ENCODE measurements around the gene SPRR5.

The SPRR5 gene

GRCh38 chr1:152941037-152941711 lies 5.8 kb upstream of the SPRR5 start:
- H3K4me3 ChIP-seq (ENCODE audit: low read depth, low read length) = no peak overlapping the region
- TF ChIP-seq CTCF (conservative IDR thresholded peaks at IDR 0.05; ENCODE audit: low read depth, low read length) = no peak
- DNase-seq (ENCODE audit: low read depth) = no peak

GRCh38 chr1:152942161-152942560 lies 4.8 kb upstream of the SPRR5 start:
- TF ChIP-seq CTCF (conservative IDR thresholded peaks at IDR 0.05; ENCODE audit: low read depth, low read length) = no peak
- DNase-seq (ENCODE audit: low read depth) = no peak
- H3K4me3 ChIP-seq (ENCODE audit: low read depth, low read length) = no peak overlapping the region

GRCh38 chr1:152946248-152946647 lies 758 bp upstream of the SPRR5 start:
- no peak overlapping the region for H3K4me3 ChIP-seq (ENCODE audit: low read depth, low read length)
- DNase-seq (ENCODE audit: low read depth) = no peak
- no peak for TF ChIP-seq CTCF (conservative IDR thresholded peaks at IDR 0.05; ENCODE audit: low read depth, low read length)

GRCh38 chr1:152951711-152952110 lies 4.7 kb downstream of the SPRR5 start:
- no peak overlapping the region for H3K4me3 ChIP-seq (ENCODE audit: low read depth, low read length)
- no peak for TF ChIP-seq CTCF (conservative IDR thresholded peaks at IDR 0.05; ENCODE audit: low read depth, low read length)
- DNase-seq (ENCODE audit: low read depth) = no peak

- H3K4me3 ChIP-seq (ENCODE audit: low read depth, low read length) = no peak overlapping the region
- no peak for TF ChIP-seq CTCF (conservative IDR thresholded peaks at IDR 0.05; ENCODE audit: low read depth, low read length)
- no peak for DNase-seq (ENCODE audit: low read depth)
Measured at GRCh38 chr1:152953761-152954160, 6.8 kb downstream of the SPRR5 start.

- H3K4me3 ChIP-seq (ENCODE audit: low read depth, low read length) = no peak overlapping the region
- no peak for TF ChIP-seq CTCF (conservative IDR thresholded peaks at IDR 0.05; ENCODE audit: low read depth, low read length)
- no peak for DNase-seq (ENCODE audit: low read depth)
Measured at GRCh38 chr1:152954436-152954835, 7.4 kb downstream of the SPRR5 start.

- no peak overlapping the region for H3K4me3 ChIP-seq (ENCODE audit: low read depth, low read length)
- TF ChIP-seq CTCF (conservative IDR thresholded peaks at IDR 0.05; ENCODE audit: low read depth, low read length) = no peak
- DNase-seq (ENCODE audit: low read depth) = no peak
Measured at GRCh38 chr1:152957561-152957960, 10.6 kb downstream of the SPRR5 start.
